Stimulated activated CD8-positive, alpha-beta memory T cell treated with anti-CD3 and anti-CD28 coated beads, Interleukin-4, amount 100 ng/mL, for 24 hours (primary cell): ENCODE data around the gene HECTD4.

Experiments used
- DNase-seq: peaks from one replicate; pipeline ENCODE4 v3.0.0-alpha.2; 2020; ENCODE audit warnings: low read depth

Gene HECTD4

DNA sequence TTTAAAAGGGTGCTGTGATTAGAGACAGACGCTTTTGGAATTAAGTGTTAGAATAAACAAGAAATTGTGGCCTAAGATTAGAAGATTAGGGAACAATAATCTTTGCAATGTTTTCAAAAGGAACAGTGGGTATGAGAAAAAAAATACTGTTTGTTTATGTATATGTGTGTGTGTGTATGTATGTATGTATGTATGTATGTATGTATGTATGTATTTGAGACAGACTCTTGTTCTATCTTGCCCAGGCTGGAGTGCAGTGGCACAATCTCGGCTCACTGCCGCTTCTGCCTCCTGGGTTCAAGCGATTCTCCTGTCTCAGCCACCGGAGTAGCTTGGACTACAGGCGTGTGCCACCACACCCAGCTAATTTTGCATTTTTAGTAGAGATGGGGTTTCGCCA lies 175.3 kb downstream of the HECTD4 start:
- DNase-seq, result no peak

DNA sequence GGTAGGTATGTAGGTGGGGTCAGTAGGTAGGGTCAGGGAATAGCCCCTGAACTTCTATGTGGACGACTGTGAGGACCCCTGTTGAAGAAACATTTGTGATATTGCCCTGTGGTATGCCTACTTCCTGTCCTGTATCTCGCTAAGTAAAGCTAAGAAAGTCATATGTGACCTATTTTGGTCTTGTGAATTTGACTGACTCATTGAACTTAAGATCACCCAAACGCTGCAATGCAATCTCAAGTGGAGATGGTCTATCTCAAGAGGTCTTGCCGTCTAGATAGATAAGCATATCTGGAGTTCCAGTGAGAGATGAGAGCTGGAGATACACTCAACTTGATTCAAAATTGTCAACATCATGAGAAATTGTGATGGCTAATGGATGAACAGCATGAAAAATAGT lies 183.1 kb downstream of the HECTD4 start:
- DNase-seq, result no peak

GRCh38 chr12:112198120-112198733 lies 184.0 kb downstream of the HECTD4 start:
- peak; percentile 30 for DNase-seq

- DNase-seq, result no peak
Observed at GRCh38 chr12:112196196-112196875, 185.9 kb downstream of the HECTD4 start.

DNA sequence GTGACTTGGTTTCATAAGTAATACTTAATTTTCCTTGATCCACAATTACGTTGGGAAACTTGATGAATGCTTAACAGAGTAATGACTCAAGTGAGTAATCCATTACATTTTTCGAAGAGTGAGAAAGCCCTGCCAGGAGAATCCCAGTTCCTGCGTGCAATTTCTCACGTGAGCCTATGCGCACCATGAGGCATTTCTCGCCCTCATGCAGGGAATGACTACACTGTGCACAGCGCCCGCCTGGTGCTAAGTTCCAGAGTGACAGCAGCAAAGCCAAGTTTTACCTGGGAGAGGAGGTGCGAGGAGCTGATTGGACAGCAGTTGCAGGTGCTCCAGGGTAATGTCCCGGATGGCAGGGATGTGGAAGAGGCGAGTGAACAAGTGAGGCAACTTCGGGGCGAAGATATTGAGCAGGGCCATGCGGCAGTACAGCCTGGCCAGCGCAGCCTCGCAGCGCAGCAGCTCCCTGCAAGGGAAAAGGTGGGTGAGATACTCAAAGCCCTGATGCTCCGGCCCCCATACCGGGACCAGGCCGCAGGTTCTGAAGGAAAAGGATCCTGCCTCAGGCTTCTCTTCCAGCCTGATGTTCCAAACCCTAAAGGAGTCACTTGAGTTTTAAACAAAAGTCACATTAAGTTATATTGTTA lies 187.5 kb downstream of the HECTD4 start:
- DNase-seq, result no peak

DNA sequence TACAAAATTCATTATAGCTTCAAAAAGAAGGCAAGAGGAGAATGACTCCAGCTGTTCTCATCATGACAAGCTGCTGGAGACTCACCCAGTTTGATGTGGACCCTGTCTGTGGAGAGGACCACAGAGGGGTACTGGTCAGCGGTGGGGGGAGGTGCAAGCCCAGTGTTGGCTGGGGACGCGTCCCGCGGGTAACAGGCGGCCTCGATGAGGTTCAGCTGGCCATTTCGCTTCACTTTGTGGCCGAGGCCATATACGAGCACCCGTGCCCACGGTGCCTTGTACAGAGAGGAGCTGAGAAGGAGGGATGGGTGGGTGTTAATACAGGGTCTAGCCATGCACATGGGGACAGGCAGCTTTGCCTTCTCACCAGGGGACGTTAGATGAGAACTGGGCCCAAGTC lies 189.8 kb downstream of the HECTD4 start:
- no peak for DNase-seq

DNA sequence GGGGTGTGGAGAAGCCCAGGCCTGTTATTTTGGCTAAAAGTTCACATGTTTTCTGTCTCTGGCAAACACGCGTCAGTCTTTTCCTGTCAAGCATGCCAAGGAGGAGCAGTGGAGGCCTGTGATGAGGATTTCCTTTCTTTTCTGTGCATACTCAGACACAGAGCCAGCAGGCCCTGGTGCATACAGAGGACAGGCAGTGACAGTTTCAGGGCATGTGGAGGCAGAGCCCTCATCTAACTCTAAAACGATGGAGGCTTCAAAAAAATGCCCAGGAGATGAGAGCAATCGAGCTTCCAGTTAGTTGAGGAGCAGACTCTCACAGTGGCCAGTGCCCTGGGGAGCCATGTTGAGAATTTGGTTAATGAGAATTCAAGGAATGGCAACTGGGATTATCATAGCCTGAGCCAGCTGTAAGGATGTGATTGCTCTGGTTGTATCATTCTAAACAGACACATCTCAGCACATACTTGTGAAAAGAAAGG lies 190.3 kb downstream of the HECTD4 start:
- no peak for DNase-seq

GRCh38 chr12:112191201-112191600 lies 191.0 kb downstream of the HECTD4 start:
- no peak for DNase-seq

DNA sequence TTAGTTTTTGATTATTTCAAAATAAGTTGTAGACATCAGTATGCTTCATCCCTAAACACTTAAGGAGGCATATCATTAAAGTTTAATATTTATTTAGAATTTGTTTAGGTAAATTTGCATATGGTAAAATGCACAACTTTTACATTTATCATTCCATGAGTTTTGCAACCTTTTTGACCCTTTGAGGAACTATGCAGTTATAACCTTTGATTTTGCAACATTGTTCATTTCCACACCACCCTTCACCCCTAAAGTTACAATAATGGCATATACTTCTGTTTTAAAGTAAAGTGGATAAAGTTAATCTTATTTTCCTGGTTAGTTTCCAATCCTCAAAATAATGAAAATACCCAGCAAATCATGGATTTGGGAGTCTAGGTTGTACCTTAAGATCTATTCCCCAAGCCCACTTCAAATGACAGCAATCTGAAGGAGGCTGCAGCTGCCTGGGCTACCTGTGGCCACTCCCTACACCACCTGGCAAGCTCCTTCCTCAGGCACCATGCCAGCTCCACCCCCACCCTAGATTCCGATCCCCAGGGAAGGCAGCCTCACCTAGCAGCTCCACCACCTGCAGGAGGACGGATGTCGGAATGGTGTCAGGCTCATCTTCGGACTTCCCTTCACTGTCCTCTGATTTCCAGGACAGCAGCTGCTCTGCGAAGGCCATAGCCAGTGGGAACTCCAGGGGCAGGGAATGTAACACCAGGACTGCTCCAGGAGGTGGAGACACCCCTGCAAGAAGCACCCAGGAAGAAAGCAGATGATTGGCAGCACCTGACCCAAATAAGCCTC lies 191.8 kb downstream of the HECTD4 start:
- DNase-seq, result no peak

- no peak for DNase-seq
Observed at GRCh38 chr12:112188130-112188830, 194.0 kb downstream of the HECTD4 start.

DNA sequence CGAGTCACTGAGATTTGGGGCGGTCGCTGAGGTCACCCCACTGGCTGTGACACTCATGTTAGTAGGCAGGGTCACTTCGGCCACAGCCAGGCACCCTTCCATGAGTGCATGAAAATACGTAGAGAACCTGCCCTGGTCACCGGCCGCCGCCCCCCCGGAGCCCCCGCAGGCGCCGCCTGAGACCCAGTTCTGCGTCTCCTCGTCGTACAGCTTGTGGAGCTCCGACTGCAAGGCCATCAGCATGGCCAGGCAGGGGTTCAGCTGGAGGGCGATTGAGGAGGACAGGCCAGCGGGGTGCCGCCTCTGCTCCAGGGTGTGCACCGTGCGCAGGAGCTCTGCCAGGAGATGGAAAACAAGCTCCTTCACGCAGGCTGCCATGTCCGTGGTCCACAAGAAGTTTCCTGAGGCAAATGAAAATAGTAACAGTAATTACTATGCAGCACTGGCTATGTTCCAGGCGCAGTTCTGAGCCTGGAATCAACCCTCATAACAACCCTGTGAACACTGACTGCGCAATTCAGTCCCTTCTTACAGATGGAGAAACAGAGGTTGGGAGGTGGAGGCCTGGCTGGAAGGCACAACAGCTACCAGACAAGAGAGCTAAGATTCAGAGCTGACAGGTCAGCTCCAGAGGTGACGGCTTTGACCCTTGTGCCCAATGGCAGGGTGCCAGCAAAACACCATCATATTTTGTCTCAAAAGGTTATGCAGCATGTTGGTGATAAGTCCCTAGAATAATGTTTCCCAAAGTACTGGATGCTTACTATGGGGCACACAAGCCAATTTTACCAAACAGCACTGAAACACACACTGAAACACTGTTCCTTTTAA lies 196.9 kb downstream of the HECTD4 start:
- DNase-seq, result no peak

DNA sequence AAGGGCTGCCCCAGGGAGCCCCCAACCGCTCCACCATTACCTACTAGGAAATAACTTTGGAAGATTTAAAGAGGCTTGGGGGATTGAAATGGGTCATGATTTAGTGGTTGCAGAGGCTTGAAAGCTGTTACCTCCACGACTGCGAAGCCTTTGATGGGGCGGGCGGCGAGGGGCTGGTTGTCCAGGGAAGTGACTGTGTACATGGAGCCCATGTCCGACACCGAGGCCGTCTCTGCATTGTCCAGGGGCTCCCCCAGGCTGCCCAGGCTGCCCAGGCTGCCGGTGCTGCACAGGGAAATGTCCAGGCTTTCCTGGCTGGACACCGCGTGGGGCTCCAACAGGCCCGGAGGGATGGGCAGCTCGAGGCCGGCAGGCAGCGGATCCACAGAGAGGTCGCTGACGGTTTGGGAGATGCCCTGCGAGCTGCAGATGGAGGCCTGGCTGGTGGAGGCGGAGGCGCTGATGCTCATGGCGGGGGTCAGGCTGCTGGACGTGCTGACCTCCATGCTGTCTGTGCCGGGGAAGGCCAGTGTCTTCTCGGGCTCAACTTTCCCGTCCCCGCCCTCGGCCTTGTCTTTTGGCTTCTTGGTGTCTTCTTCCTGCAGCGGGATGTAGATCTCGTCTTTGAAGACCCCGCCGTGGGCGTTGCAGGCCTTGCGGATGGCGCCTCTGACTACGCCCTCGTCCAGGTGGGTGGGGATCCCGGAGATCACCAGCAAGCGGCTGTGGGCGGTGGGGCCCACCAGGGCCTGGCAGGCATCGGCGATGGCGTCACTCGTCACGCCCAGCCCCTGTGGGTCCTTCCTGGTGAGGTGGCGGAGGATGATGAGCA lies 198.0 kb downstream of the HECTD4 start:
- no peak for DNase-seq

GRCh38 chr12:112183141-112184021 lies 198.8 kb downstream of the HECTD4 start:
- DNase-seq, result no peak

GRCh38 chr12:112182499-112182898 lies 199.7 kb downstream of the HECTD4 start:
- DNase-seq, result no peak

- no peak for DNase-seq
Observed at GRCh38 chr12:112180422-112180821, 201.8 kb downstream of the HECTD4 start.

DNA sequence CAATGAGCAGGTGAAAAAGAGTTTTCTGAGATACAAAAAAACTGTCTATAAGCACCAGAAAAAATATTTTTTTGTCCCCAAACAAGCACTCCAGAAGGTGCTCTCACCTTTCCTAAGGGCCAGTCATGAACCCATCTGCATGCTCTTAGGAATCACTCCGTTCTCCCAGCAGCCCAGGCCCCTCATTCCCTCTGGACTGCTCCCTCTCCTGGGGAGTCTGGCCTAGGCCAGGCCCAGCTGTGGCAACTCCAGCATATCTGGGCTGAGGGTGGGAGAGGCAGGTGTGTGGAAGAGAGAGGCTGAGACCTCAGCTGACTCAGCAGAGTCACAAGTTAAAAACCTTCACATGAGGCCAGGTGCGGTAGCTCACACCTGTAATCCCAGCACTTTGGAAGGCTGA lies 202.3 kb downstream of the HECTD4 start:
- DNase-seq, result no peak

DNA sequence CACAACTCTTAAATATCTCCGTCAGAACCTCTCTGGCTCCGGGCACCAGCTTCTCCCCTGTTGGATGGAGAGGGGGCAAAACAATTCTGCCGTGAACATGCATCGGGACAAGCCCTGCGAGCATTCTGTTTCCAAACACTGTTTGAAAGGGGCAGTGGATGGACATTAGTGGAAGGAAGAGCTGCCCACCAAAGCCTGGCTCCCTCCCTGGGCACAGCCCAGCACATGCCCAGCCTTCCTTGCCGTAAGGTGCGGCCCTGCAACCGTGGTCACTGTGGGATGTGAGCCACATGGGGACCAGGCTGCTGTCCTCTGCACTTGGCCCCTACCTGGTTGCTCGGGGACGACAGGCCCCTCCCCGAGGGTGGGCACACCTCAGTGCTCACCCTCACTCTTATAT lies 202.9 kb downstream of the HECTD4 start:
- DNase-seq, result no peak

GRCh38 chr12:112178796-112179195 lies 203.4 kb downstream of the HECTD4 start:
- no peak for DNase-seq
